Measurements from ENCODE around the gene COPE. TPM values are rescaled to one million over a fixed set of nuclear protein-coding genes. Genes with fewer than 3 reads are reported as not detected.

Gene COPE
- total RNA-seq, 2 experiments from 2014 or later, result 217 to 220 TPM

DNA sequence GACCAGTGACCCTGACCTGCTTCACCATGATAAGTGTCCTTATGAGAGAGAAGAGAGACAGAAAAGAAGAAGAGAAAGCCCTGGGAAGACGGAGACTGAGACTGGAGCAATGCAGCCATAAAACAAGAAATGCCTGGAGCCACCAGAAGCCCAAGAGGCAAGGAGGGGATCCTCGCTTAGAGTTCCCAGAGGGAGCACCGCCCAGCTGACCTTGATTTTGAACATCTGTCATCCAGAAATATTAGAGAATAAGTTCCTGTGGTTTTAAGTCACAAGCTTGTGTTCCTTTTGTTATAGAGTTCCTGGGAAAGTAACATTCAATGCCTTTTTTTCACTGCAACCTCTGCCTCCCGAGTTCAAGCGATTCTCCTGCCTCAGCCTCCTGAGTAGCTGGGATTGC is 43.5 kb downstream of the COPE start:
- no peak overlapping the region for H3K27ac Mint-ChIP-seq
- H3K36me3 Mint-ChIP-seq, result no peaks in the 10 kb centered on the region
- H3K9me3 Mint-ChIP-seq, result peaks cover 3% of the 10 kb centered on the region
- ChIA-PET CTCF (interaction anchor here (0.7 to 3.4 kb wide), 3 partner anchors 9 to 29 kb away, joined by 3 to 9 read pairs (median 6); no protein-coding TSS in a partner anchor), POLR2A (interaction anchor here (1.0 kb wide), 1 partner anchor 28 kb away, joined by 3 read pairs; no protein-coding TSS in a partner anchor)
- H3K4me1 Mint-ChIP-seq (ENCODE audit: low read depth), result peaks cover 2% of the 10 kb centered on the region
- no peak overlapping the region for H3K4me3 Mint-ChIP-seq
- no peaks in the 10 kb centered on the region for H3K27me3 Mint-ChIP-seq
- intact Hi-C loops (cut with micrococcal nuclease), result no loop called here
- DNase-seq, result no peak

DNA sequence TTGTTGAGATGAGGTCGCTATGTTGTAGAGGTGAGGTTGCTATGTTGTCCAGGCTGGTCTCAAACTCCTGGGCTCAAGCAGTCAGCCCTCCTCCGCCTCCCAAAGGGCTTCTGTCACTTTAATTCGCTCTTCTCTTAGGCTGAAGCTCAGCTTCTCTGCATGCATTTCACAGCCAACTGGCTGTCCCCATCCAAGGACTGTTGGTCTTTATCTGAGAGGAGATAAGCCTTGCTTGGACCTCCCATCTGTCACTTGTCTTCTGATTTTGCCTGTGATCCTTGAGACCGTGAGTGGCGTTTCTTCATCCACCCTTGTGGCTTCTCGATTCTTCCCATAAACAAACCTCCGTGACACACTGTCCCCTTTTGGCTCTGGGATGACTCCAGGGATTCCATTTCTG is 47.6 kb downstream of the COPE start:
- DNase-seq, result no peak
- Mint-ChIP-seq H3K4me1 (ENCODE audit: low read depth) (peaks cover 6% of the 10 kb centered on the region), H3K4me3 (no peak overlapping the region), H3K36me3 (peaks cover 14% of the 10 kb centered on the region), H3K9me3 (no peaks in the 10 kb centered on the region), H3K27me3 (no peaks in the 10 kb centered on the region), H3K27ac (no peak overlapping the region)
- CTCF ChIA-PET, result no interaction called here
- POLR2A ChIA-PET, result no interaction called here
- intact Hi-C loops (cut with micrococcal nuclease), result no loop called here

DNA sequence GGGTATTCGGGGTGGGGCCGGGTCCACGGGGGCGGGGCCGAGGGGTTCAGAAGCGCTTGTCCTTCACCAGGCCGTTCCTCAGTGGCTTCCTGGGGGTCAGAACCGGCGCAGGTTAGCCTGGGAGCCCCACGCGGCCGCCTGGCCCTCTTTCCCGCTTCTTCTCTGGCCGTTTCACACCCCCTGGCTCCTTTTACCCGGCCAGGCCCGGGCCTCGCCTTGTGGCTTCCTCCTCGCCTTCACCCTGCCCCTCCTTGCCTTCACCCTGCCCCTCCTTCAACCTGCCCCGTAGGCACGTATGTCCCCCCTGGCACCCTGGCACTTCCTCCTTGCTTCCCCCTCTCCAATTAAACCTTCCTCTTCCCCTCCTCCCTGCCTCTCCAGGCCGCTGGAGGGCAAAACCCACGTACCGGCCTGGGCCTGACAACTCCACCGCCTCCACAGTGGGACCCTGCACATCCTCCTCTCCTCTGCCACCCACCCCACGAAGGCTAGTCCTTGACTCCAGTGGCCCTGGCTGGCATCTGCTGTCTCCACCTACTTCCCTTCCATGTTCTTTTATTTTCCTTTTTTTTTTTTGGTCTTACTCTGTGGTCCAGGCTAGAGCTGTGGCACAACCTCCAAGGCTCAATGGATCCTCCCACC is 48.5 kb downstream of the COPE start:
- ChIA-PET CTCF (no interaction called here), POLR2A (no interaction called here)
- Mint-ChIP-seq H3K27me3 (no peaks in the 10 kb centered on the region), H3K36me3 (peaks cover 16% of the 10 kb centered on the region), H3K4me3 (no peak overlapping the region), H3K9me3 (no peaks in the 10 kb centered on the region), H3K27ac (no peak overlapping the region), H3K4me1 (ENCODE audit: low read depth) (peaks cover 6% of the 10 kb centered on the region)
- DNase-seq, result no peak
- intact Hi-C loops (cut with micrococcal nuclease), result no loop called here

DNA sequence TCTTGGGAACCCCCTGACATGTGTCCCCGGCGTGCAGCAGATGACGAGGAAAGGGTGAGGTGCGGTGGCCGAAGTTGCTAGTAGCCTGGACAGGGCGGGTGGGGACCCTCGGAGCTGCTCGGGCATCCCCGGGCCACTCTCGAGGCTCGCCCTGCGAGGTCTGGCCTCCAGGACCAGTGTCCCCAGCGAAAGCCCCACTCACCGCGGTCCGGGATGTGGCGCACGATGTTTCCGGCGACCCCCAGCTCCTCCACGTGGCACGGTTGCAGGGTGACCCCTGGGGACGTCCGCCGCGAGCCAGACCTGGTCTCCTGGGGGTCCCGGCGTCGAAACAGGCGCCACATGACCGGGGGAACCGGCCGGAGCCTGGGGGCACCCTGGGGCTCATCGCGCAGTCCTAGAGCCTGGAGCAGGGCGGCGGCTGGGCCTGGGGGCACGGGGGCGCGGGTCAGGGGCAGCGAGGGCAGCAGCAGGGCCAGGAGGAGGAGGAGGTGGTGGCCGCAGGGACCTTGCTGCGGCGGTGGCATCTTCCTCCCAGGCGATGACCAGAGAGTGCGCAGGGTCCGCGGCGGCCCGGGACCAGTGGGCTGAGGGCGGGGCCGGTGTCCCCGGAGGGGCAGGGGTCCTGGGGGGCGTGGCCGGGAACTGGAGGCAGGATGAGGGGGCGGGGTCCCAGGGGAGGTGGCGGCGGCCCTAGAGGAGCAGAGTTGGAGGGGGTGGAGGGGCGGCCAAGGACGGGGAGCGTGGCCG is 49.2 kb downstream of the COPE start:
- Mint-ChIP-seq H3K27me3 (no peaks in the 10 kb centered on the region), H3K4me1 (ENCODE audit: low read depth) (peaks cover 6% of the 10 kb centered on the region), H3K9me3 (no peaks in the 10 kb centered on the region), H3K36me3 (peaks cover 16% of the 10 kb centered on the region), H3K4me3 (no peak overlapping the region), H3K27ac (no peak overlapping the region)
- no peak for DNase-seq
- intact Hi-C loops (cut with micrococcal nuclease), result no loop called here
- POLR2A ChIA-PET, result no interaction called here
- CTCF ChIA-PET, result no interaction called here

DNA sequence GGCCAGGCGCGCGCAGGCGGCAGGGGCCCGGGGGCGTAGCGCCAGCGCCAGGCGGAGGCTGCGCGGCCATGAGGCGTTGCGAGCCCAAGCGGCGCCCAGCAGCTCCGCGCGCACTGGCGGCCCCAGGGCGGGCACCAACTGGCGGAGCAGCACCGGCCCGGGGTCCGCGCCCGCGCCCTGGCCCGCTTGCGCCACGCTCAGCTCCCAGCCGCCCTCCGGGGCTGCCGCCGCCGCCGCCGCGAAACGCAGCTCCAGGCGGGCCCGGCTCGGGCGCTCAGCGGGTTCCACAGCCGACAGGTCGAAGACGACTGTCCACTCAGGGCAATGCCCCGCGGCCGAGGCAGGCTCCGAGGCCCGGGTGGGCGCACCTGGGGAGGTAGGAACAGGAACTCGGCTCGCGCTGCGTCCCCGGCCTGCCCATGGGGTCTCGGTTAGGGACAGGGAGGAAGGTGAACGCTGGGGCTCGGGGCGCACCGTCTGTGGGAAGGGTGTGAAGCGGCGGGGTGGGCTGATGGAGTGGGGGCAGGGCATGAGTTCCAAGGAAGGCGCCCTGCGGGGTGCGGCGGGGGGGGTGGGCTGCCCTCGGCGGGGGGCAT is 50.1 kb downstream of the COPE start:
- ChIA-PET POLR2A (no interaction called here), CTCF (no interaction called here)
- DNase-seq, result no peak
- Mint-ChIP-seq H3K4me3 (no peak overlapping the region), H3K27me3 (no peaks in the 10 kb centered on the region), H3K27ac (no peak overlapping the region), H3K36me3 (peaks cover 18% of the 10 kb centered on the region), H3K4me1 (ENCODE audit: low read depth) (peaks cover 6% of the 10 kb centered on the region), H3K9me3 (no peaks in the 10 kb centered on the region)
- intact Hi-C loops (cut with micrococcal nuclease), result no loop called here

DNA sequence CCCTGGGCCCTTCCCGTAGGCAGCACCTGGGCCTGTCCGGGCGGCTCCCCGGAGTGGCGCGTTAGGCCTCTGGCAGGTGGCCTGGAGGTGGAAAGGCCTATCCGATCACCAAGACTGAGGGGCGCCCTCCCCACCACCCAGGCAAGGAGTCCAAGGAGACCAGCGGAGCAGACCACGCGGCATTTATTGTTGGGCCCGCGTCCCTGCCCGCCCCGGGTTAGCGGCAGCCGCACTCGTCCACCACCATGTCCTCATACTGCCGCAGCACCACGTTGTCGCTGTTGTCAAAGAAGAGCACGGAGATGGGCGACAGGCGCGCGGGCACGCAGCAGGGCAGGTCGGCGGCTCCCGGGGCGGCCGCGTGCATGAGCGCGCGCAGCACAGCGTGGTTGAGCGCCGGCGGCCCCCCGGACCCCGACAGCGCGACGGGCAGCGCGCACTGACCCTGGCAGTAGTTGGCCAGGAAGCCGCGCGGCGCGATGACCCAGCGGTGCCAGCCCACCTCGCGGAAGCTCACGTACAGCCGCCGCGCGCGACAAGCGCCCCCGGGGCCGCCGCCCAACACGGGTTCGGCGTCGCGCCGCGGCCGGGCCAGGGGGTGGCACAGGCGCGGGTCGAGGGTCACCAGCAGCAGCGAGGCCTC is 50.7 kb downstream of the COPE start:
- Mint-ChIP-seq H3K9me3 (no peaks in the 10 kb centered on the region), H3K36me3 (peaks cover 23% of the 10 kb centered on the region), H3K4me3 (no peak overlapping the region), H3K4me1 (ENCODE audit: low read depth) (peaks cover 6% of the 10 kb centered on the region), H3K27me3 (no peaks in the 10 kb centered on the region), H3K27ac (no peak overlapping the region)
- CTCF ChIA-PET, result interaction anchor here (2.8 kb wide), 1 partner anchor 8 kb away, joined by 6 read pairs; no protein-coding TSS in a partner anchor
- intact Hi-C loops (cut with micrococcal nuclease), result no loop called here
- POLR2A ChIA-PET, result no interaction called here
- DNase-seq, result no peak

DNA sequence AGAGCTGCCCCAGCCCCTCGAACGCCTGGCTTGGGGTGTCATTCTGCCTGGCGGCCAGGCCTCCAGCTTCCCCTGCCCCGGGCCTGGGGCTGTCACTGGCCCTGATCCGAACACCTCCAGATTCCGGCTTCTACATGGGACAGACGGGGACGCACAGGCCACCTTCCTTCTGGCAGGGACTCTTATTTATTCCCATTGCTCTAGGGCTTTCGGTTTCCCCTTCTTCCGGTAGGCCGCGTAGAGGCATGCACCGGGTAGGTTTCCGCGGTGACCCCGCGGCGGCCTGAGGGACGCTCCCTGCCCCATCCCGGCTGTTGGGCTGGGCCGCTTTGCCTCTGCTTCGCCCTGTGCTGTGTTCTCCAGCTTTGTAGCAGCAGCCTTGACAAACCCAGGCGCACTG is 51.4 kb downstream of the COPE start:
- Mint-ChIP-seq H3K9me3 (no peaks in the 10 kb centered on the region), H3K27ac (no peak overlapping the region), H3K4me3 (no peak overlapping the region), H3K27me3 (no peaks in the 10 kb centered on the region), H3K4me1 (ENCODE audit: low read depth) (peaks cover 6% of the 10 kb centered on the region), H3K36me3 (peaks cover 23% of the 10 kb centered on the region)
- ChIA-PET POLR2A (no interaction called here), CTCF (interaction anchor here (1.0 to 2.8 kb wide), 4 partner anchors 9 to 35 kb away, joined by 3 to 17 read pairs (median 12); no protein-coding TSS in a partner anchor)
- intact Hi-C loops (cut with micrococcal nuclease), result no loop called here
- DNase-seq, result no peak

DNA sequence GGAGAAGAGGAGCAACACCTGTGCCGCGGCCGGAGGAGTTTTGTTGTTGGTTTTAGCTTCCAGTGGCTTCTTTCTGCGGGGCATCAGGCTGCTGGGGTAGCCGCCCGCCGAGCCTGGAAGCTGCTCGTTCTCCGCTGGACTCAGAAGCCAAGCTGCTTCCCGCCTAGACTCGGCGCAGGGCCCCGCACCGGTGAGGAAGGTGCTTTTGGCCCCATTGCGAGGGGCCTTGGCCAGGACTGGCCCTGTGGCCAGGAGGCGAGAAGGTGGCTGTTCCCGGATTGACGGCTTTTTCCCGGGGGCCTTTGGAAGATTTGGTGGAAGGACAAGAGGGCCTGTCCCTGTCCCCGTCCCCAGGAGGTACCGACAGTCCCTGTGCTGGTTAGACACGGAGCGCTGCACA is 52.0 kb downstream of the COPE start:
- Mint-ChIP-seq H3K4me3 (no peak overlapping the region), H3K9me3 (no peaks in the 10 kb centered on the region), H3K4me1 (ENCODE audit: low read depth) (peaks cover 6% of the 10 kb centered on the region), H3K36me3 (peaks cover 26% of the 10 kb centered on the region), H3K27me3 (no peaks in the 10 kb centered on the region), H3K27ac (no peak overlapping the region)
- ChIA-PET CTCF (interaction anchor here (1.0 to 2.8 kb wide), 4 partner anchors 10 to 35 kb away, joined by 3 to 17 read pairs (median 12); no protein-coding TSS in a partner anchor), POLR2A (no interaction called here)
- no peak for DNase-seq
- intact Hi-C loops (cut with micrococcal nuclease), result no loop called here

DNA sequence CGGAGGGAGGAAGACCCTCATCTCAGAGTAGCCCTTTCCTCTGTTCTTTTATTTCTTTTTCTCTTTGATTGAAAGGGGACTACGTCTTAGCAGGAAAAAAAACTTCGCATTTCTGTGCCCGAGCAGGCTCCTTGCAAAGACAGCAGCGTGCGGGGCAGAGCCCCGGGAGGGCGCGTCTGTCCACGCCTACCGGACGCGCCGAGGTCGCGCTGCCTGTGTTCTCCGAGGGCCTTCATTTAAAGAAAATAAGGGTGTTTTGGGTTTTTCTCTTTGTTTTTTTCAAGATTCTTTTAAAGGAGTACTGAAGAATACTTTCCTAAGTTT is 52.4 kb downstream of the COPE start:
- Mint-ChIP-seq H3K4me3 (no peak overlapping the region), H3K9me3 (no peaks in the 10 kb centered on the region), H3K36me3 (peaks cover 30% of the 10 kb centered on the region), H3K4me1 (ENCODE audit: low read depth) (peaks cover 6% of the 10 kb centered on the region), H3K27me3 (no peaks in the 10 kb centered on the region), H3K27ac (no peak overlapping the region)
- intact Hi-C loops (cut with micrococcal nuclease), result no loop called here
- POLR2A ChIA-PET, result no interaction called here
- CTCF ChIA-PET, result interaction anchor here (0.7 to 2.8 kb wide), 9 partner anchors 10 to 346 kb away, joined by 3 to 17 read pairs (median 4); partner anchors contain the start of gene UPF1
- DNase-seq, result no peak

DNA sequence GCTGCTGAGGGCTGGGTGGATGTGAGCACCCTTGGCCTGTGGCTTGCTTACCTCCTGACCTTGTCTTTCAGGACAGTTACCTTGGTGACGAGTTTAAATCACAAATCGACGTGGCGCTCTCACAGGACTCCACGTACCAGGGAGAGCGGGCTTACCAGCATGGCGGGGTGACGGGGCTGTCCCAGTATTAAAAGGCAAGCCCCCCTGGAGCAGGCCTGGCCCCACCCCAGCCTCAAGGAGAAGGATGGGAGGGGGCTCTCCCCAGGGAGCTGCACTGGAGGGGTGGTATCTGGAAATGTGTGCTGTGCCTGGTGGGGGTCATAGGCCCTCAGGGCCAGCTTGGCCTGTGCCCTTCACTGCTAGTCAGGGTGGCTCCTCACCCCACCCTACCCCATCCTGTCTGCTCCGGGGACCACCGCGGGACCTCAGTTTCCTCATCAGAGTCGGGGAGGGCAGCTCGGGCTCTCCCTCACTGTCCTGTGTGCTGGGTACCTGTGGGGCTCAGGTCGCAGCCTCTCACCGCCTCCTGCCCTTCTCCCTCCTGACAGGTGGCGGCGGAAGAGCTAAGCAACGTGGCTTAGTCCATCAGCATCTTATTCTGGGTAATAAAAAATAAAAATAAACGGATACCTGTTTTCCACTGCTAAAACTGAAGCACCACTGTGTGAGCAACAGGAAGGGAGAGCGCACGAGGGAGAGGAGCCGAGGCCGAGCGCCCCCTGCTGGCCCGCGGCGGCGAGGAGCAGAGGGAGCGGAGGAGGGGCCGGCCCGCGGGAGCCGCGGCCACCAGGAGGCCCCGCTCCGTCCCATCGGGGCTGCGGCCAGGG is 53.0 kb downstream of the COPE start:
- H3K27ac Mint-ChIP-seq, result no peak overlapping the region
- DNase-seq, result peak; percentile 73
- peaks cover 6% of the 10 kb centered on the region for H3K4me1 Mint-ChIP-seq (ENCODE audit: low read depth)
- peaks cover 35% of the 10 kb centered on the region for H3K36me3 Mint-ChIP-seq
- intact Hi-C loops (cut with micrococcal nuclease), result no loop called here
- CTCF ChIA-PET, result interaction anchor here (0.7 to 2.8 kb wide), 11 partner anchors 11 to 346 kb away, joined by 3 to 17 read pairs (median 3); partner anchors contain the start of gene UPF1
- H3K9me3 Mint-ChIP-seq, result no peaks in the 10 kb centered on the region
- POLR2A ChIA-PET, result no interaction called here
- no peaks in the 10 kb centered on the region for H3K27me3 Mint-ChIP-seq
- no peak overlapping the region for H3K4me3 Mint-ChIP-seq

DNA sequence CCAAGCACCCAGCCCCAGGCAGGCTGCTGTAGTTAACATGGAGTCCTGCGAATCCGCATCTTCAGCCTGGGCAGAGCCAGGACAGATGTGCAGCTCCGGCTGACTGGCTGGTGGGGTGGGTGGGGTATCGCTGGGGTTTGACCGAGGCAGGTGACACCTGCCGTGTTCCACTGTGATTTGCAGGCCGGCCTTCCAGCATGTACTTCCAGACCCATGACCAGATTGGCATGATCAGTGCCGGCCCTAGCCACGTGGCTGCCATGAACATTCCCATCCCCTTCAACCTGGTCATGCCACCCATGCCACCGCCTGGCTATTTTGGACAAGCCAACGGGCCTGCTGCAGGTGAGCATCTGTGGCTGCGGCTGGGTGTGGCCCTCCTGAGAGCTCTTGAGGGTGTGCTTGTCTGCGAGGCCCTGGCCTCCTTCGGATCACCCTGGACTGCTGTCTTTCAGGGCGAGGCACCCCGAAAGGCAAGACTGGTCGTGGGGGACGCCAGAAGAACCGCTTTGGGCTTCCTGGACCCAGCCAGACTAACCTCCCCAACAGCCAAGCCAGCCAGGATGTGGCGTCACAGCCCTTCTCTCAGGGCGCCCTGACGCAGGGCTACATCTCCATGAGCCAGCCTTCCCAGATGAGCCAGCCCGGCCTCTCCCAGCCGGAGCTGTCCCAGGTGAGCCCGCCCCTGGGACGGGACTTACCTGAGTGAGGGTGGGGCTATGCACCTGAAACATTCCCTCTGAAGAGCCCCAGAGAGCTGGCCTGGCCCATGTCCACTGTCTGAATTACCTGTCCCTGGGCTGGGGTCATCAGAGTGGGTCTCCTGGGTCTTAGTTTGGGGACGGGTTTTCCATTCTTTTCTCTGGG is 53.8 kb downstream of the COPE start:
- no peak overlapping the region for H3K4me3 Mint-ChIP-seq
- intact Hi-C loops (cut with micrococcal nuclease), result no loop called here
- peaks cover 3% of the 10 kb centered on the region for H3K4me1 Mint-ChIP-seq (ENCODE audit: low read depth)
- H3K27me3 Mint-ChIP-seq, result no peaks in the 10 kb centered on the region
- H3K36me3 Mint-ChIP-seq, result peaks cover 43% of the 10 kb centered on the region
- DNase-seq, result no peak
- ChIA-PET POLR2A (no interaction called here), CTCF (interaction anchor here (0.8 to 2.8 kb wide), 8 partner anchors 10 to 181 kb away, joined by 3 to 17 read pairs (median 4); partner anchors contain the start of gene UPF1)
- no peak overlapping the region for H3K27ac Mint-ChIP-seq
- no peaks in the 10 kb centered on the region for H3K9me3 Mint-ChIP-seq

Measured in activated CD4-positive, alpha-beta memory T cell treated with anti-CD3 and anti-CD28 coated beads for 36 hours (primary cell).